Muscle layer of colon (tissue), 2 donors: ENCODE results near the gene ARFGAP2.
"Not testable (repeated sequence)": the region's sequence is repeated elsewhere in the genome, so short reads cannot be mapped to it uniquely, and the experiment has no call there.

ENCODE experiments used
- H3K27ac ChIP-seq: one replicate; pipeline ENCODE4 v1.7.0; 2013; ENCODE audit warnings: low read depth, mild to moderate bottlenecking, low read length, moderate library complexity
- H3K27me3 ChIP-seq, 2 donors: one replicate each; pipeline ENCODE4 v1.7.0; 2013; ENCODE audit warnings: low read length in 2 of 2, mild to moderate bottlenecking in 2 of 2; ENCODE audit not compliant: insufficient read depth in 2 of 2, control insufficient read depth in 1 of 2
- H3K36me3 ChIP-seq: one replicate; pipeline ENCODE4 v1.7.0; 2013; ENCODE audit warnings: mild to moderate bottlenecking, low read length; ENCODE audit not compliant: insufficient read depth
- H3K4me1 ChIP-seq: one replicate; pipeline ENCODE4 v1.7.0; 2013; ENCODE audit warnings: mild to moderate bottlenecking, low read length; ENCODE audit not compliant: insufficient read depth
- H3K4me3 ChIP-seq, 2 donors: one replicate each; pipeline ENCODE4 v1.7.0; 2013; ENCODE audit warnings: low read length in 2 of 2, low read depth in 1 of 2, mild to moderate bottlenecking in 1 of 2, moderate library complexity in 1 of 2
- H3K9ac ChIP-seq: one replicate; pipeline ENCODE4 v1.7.0; 2013; ENCODE audit warnings: low read length
- H3K9me3 ChIP-seq: one replicate; pipeline ENCODE4 v1.7.0; 2013; ENCODE audit warnings: mild to moderate bottlenecking, low read length
- donor health status: abdominal sarcoma.
- donor health status: Adenocarcinoma of cecum.

ARFGAP2 gene

DNA sequence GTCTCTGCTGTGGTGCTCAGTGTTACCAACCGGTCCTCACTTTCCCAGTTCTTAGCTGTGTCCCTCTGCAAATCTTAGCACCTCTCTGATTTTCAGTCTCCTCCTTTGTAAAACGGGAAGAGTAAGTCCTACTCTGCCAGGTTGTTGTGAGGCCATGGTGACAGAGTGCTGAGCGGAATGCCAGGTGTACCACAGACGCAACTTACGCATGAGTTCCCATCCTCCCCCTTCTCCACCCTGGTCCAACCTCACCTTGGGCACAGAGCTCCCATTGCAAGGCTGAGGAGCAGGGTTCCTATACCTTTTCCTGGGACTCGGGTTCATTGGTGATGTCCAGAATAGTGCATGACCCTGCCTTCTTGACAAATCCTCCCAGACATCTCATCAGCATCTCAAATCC is 30.8 kb upstream of the ARFGAP2 start:
- H3K27ac ChIP-seq = no peak overlapping the region
- H3K4me3 ChIP-seq = no peak overlapping the region
- no peak overlapping the region for H3K9ac ChIP-seq
- no peaks in the 10 kb centered on the region for H3K27me3 ChIP-seq
- H3K4me1 ChIP-seq = no peaks in the 10 kb centered on the region
- no peaks in the 10 kb centered on the region for H3K9me3 ChIP-seq
- H3K36me3 ChIP-seq = no peaks in the 10 kb centered on the region

DNA sequence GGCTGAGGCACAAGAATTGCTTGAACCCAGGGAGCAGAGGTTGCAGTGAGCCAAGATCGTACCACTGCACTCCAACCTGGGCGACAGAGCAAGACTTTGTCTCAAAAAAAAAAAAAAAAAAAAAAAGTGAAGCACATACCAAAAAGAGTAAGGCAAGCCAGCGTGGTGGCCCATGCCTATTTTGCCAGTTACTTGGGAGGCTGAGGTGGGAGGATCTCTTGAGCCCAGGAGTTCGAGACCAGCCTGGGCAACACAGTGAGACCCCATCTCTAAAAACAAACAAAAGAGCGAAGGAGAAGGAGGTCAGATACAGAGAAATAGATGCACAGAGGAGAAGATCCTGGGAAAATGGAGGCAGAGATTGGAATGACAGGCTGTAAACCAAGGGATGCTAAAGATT is 29.9 kb upstream of the ARFGAP2 start:
- not testable (repeated sequence) for H3K36me3 ChIP-seq, H3K4me1 ChIP-seq, H3K9me3 ChIP-seq, H3K9ac ChIP-seq, H3K27ac ChIP-seq, H3K27me3 ChIP-seq, H3K4me3 ChIP-seq

DNA sequence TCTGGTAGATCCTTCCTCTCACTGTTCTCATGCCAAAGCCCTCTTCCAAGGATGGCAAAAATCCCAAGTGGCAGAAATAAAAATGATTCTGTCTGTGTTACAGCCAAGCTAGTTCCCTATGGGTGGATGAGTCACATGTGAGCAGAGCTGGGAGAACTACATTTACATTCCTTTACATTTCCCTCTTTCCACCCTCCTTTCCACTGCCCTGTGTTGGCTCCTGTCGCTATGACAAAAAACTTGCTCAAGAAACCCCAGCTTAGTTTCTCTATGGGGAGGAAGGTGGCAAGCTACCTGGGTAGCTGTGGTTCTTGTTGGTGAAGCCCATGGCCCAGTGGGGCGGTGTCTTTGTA is 27.9 kb upstream of the ARFGAP2 start:
- no peak overlapping the region for H3K27ac ChIP-seq
- no peak overlapping the region for H3K4me3 ChIP-seq
- H3K36me3 ChIP-seq = no peaks in the 10 kb centered on the region
- no peaks in the 10 kb centered on the region for H3K4me1 ChIP-seq
- no peaks in the 10 kb centered on the region for H3K9me3 ChIP-seq
- H3K9ac ChIP-seq = no peak overlapping the region
- no peaks in the 10 kb centered on the region for H3K27me3 ChIP-seq

DNA sequence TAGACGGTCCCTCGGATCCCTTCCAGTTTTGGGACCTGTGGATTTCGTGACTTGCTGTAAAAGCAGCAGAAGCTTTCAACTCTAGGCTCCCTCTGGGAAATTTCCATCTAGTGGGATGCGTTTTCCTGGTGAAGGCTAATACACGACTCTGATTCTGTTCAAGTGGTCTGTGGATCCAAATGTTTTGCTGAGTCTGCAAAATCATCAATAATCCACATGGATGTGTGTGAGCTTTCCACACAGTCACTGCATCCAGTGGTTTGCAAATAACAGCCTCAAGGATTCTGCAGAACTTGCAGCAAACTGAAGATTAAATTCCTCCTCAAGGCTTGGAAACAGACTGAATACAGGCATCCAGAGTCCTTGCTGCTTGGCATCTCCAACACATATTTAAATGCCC is 25.9 kb upstream of the ARFGAP2 start:
- Histone ChIP-seq H3K9ac (no peak overlapping the region), H3K9me3 (no peaks in the 10 kb centered on the region), H3K4me3 (no peak overlapping the region), H3K27me3 (no peaks in the 10 kb centered on the region), H3K36me3 (no peaks in the 10 kb centered on the region), H3K4me1 (no peaks in the 10 kb centered on the region), H3K27ac (no peak overlapping the region)

DNA sequence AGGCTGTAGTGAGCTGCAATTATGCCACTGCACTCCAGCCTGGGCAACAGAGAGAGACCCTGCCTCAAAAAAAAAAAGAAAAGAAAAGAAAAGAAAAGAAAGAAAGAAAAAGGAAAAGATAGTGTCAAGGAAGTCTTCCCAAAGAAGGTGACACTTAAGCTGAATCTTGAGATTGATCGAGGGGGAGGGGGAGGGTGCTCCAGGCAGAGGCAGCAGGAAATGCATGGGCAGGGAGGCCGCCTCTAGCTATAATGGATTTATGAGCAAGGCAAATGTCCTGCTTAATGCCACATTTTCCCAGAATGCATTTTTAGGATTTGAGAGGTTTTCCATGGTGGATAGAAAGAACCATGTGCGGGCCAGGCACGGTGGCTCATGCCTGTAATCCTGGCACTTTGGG is 24.3 kb upstream of the ARFGAP2 start:
- Histone ChIP-seq H3K36me3 (no peaks in the 10 kb centered on the region), H3K9me3 (no peaks in the 10 kb centered on the region), H3K4me1 (no peaks in the 10 kb centered on the region), H3K27me3 (no peaks in the 10 kb centered on the region), H3K9ac (no peak overlapping the region), H3K4me3 (no peak overlapping the region), H3K27ac (no peak overlapping the region)

DNA sequence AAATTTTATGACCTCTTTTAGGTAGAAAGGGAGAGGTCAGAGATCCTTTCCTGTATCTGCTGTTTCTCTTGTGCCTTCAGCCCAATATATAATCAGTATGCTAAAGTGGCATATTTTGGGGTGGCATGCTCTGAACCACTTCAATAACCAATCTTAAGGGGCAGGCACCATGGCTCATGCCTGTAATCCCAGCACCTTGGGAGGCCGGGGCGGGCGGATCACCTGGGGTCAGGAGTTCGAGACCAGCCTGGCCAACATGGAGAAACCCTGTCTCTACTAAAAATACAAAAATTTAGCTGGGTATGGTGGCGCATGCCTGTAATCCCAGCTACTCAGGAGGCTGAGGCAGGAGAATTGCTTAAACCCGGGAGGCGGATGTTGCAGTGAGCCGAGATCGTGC is 21.5 kb upstream of the ARFGAP2 start:
- H3K4me3 ChIP-seq, H3K27me3 ChIP-seq, H3K36me3 ChIP-seq, H3K9me3 ChIP-seq, H3K27ac ChIP-seq, H3K9ac ChIP-seq, H3K4me1 ChIP-seq: not testable (repeated sequence)

DNA sequence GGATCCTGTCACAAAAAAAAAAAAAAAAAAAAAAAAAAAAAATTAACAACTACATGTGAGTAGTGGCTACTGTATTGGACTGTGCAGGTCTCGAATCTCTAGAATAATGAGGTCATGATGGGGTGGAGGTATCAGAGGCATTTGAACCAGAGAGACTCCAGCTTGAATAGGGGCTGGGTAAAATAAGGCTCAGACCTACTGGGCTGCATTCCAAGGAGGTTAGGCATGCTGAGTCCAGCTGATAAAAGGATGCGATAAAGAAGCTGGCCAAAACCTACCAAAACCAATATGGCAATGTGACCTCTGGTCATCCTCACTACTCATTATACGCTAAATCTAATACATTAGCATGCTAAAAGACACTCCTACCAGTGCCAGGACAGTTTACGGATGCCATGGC is 15.4 kb upstream of the ARFGAP2 start:
- H3K9ac ChIP-seq = no peak overlapping the region
- H3K4me3 ChIP-seq = no peak overlapping the region
- no peaks in the 10 kb centered on the region for H3K36me3 ChIP-seq
- no peaks in the 10 kb centered on the region for H3K27me3 ChIP-seq
- H3K27ac ChIP-seq = no peak overlapping the region
- peaks cover 18% of the 10 kb centered on the region for H3K4me1 ChIP-seq
- H3K9me3 ChIP-seq = no peaks in the 10 kb centered on the region

DNA sequence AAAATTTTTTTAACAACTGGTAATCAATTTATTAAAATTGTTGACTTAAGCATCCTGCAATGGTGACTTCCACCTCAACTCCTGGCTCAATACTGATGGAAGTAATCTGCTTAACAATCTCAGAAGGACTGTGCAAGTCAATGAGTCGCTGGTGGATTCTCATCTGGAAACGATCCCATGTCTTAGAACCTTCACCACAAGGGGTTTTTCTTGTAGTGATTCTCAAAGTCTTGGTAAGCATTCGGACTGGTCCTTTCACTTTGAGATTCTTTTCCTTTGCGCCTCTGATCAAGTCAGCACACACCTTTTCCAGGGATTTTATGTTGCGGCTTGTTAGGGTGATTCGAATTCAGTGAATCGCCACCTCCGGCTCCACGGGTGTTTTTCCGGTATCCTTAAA is 14.5 kb upstream of the ARFGAP2 start:
- not testable (repeated sequence) for H3K9me3 ChIP-seq, H3K27me3 ChIP-seq, H3K36me3 ChIP-seq, H3K9ac ChIP-seq, H3K27ac ChIP-seq, H3K4me3 ChIP-seq
- peaks cover 22% of the 10 kb centered on the region for H3K4me1 ChIP-seq

DNA sequence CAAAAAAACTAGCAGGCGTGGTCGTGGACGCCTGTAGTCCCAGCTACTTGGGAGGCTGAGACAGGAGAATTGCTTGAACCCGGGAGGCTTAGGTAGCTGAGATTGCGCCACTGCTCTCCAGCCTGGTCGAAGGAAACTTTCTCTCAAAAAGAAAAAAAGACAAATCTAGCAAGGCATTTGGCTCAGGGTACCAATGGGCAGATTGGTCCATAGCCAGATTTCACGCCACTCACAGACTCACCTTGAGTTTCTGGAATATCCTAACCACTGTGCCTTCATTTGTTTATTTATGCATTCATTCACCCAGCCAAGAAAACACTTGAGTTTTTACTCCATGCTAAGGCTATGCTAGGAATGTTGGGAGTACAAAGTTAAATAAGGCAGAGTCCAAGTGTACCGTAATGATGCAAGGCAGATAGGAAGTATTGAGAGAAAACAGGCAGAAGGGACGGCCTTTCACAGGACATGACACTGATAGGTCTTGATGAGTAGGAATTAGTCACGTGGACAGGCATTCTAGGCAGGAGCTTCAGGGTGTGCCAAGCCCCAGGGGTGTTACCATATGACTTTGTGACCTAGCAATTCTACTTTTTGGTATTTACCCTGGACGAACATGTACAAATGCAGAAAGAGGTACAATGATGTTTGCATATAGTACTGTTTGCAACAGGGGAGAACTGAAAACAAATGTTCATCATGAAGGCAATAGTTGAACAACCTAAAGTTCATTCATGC is 12.6 kb upstream of the ARFGAP2 start:
- no peaks in the 10 kb centered on the region for H3K27me3 ChIP-seq
- H3K4me3 ChIP-seq = no peak overlapping the region
- no peaks in the 10 kb centered on the region for H3K36me3 ChIP-seq
- H3K9me3 ChIP-seq = no peaks in the 10 kb centered on the region
- no peak overlapping the region for H3K9ac ChIP-seq
- peaks cover 31% of the 10 kb centered on the region for H3K4me1 ChIP-seq
- peak overlapping the region; percentile 3 for H3K27ac ChIP-seq

DNA sequence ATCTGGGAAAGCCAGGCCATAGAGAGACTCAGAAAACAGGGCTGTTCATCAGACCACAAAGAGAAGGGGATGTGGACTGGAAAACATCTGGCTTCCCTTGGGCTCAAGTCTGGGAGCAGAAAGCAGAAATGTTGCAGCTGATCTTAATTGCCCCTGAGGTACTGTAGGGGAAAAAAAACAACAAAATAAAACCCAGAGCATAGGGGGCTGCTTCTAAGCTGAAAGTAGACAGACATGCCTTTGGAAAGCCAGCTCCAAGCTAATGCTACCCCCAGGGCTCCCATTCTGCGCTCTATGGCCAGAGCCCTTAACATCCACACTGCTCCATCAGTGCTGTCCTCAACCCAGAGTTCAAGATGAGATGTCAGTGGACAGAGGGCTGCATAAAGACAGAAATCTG is 11.6 kb upstream of the ARFGAP2 start:
- peak overlapping the region; percentile 93 for H3K27ac ChIP-seq
- H3K9ac ChIP-seq = peak overlapping the region; percentile 58
- H3K4me1 ChIP-seq = peaks cover 35% of the 10 kb centered on the region
- no peaks in the 10 kb centered on the region for H3K27me3 ChIP-seq
- H3K36me3 ChIP-seq = no peaks in the 10 kb centered on the region
- peak overlapping the region in 1 of 2 donors; percentile 64 for H3K4me3 ChIP-seq
- no peaks in the 10 kb centered on the region for H3K9me3 ChIP-seq

DNA sequence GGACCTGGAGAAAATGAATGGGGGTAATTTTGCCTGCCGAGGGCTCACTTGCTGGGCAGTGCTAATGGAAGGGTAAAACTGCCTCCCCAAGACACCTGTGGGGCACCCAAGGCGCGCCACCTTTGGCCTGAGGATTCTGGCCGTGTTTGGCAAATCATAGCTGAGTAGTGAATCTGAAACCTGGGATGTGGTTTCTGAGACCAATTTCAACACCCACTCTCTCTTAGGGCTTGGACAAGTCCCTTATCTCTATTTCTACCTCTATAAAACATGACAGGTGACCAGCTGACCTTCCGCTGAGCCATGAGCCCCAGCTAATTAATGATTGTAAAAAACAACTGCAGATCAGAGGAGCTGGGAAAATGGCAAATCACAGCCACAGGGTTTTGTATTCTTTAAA is 11.0 kb upstream of the ARFGAP2 start:
- Histone ChIP-seq H3K27me3 (no peaks in the 10 kb centered on the region), H3K4me1 (peaks cover 35% of the 10 kb centered on the region), H3K4me3 (peak overlapping the region; percentile 64 to 71), H3K27ac (peak overlapping the region; percentile 93), H3K9me3 (no peaks in the 10 kb centered on the region), H3K9ac (peak overlapping the region; percentile 58), H3K36me3 (no peaks in the 10 kb centered on the region)
